ENCODE data around the gene LYPD8.

DNA sequence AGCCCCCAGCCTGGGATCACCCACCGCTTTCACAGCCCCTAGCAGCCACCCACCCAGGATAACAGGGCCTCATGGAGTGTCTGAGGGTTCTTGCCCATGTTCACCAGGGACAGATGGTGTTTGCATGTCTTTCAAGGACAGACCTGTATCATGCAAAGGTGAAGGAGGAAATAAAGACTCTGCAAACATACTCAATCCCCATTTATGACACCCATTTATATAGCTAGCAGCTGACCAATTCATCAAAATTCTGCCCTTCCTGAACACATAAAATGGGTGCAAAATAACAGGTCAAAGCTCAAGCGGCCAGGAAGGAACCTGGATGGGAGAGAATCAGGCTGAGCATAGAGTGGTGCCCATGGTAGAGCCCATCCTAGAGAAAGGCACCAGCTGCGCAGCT is 32.8 kb upstream of the LYPD8 start:
- TF ChIP-seq, protein P1, sequence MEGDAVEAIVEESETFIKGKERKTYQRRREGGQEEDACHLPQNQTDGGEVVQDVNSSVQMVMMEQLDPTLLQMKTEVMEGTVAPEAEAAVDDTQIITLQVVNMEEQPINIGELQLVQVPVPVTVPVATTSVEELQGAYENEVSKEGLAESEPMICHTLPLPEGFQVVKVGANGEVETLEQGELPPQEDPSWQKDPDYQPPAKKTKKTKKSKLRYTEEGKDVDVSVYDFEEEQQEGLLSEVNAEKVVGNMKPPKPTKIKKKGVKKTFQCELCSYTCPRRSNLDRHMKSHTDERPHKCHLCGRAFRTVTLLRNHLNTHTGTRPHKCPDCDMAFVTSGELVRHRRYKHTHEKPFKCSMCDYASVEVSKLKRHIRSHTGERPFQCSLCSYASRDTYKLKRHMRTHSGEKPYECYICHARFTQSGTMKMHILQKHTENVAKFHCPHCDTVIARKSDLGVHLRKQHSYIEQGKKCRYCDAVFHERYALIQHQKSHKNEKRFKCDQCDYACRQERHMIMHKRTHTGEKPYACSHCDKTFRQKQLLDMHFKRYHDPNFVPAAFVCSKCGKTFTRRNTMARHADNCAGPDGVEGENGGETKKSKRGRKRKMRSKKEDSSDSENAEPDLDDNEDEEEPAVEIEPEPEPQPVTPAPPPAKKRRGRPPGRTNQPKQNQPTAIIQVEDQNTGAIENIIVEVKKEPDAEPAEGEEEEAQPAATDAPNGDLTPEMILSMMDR (IDR thresholded peaks at IDR 0.05 in 4 of 5, conservative IDR thresholded peaks at IDR 0.05 in 1 of 5): no peak
- TF ChIP-seq POLR2A (IDR thresholded peaks at IDR 0.05): no peak
